HG03045 (cell line): ENCODE data around the gene RGS14.

Experiments
- ATAC-seq: cut with Tn5 transposase; IDR thresholded peaks from one replicate; pipeline ENCODE4 v1.9.1; 2021; ENCODE audit warnings: mild to moderate bottlenecking, moderate library complexity; ENCODE audit not compliant: unreplicated experiment

Gene RGS14, protein sequence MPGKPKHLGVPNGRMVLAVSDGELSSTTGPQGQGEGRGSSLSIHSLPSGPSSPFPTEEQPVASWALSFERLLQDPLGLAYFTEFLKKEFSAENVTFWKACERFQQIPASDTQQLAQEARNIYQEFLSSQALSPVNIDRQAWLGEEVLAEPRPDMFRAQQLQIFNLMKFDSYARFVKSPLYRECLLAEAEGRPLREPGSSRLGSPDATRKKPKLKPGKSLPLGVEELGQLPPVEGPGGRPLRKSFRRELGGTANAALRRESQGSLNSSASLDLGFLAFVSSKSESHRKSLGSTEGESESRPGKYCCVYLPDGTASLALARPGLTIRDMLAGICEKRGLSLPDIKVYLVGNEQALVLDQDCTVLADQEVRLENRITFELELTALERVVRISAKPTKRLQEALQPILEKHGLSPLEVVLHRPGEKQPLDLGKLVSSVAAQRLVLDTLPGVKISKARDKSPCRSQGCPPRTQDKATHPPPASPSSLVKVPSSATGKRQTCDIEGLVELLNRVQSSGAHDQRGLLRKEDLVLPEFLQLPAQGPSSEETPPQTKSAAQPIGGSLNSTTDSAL

DNA sequence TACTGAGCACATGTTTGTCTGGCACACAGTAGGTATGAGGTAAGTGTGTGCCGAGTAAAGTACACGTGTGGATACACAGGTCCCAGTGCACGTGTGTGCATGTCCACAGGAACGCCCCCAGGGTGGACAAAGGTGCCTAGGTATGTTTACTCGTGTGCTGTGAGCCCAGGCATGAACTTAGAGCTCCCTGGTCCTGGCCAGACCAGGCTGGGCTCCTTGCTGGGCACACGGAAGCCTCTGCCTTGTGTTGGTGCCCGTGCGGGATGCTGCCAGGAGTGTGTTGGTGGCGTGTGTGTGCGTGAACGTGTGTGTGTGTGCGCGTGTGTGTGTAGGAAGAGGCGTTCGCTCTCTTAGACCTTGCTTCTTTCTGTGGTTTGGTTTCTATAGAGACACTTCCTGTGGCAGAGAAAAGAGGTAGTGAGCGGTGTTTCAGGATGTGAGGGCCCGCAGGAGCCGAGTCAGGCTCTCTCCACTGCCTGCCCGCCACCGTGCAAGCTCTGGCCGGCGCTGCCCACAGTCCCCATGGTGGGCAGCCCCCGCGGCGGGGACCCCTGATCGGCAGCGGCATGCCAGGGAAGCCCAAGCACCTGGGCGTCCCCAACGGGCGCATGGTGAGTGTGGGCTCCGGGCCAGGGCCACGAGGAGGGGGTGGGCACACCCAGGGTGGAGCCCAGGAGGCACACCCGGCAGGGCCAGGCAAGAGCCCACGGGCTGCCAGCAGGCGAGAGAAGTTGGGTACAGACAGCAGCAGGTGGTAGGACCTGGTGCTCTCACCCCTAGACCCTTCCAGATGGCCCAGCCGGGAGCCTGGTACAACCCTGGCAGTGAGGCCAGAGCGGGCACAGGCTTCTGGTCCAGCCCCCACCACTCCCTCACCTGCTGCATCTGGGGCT lies at the start of gene RGS14:
Gene RGS14 (plus strand): TSS at position 466 of the 893 bp plus-strand sequence. CDS start 101 bp downstream, at position 567.
- peak; percentile 88 for ATAC-seq

DNA sequence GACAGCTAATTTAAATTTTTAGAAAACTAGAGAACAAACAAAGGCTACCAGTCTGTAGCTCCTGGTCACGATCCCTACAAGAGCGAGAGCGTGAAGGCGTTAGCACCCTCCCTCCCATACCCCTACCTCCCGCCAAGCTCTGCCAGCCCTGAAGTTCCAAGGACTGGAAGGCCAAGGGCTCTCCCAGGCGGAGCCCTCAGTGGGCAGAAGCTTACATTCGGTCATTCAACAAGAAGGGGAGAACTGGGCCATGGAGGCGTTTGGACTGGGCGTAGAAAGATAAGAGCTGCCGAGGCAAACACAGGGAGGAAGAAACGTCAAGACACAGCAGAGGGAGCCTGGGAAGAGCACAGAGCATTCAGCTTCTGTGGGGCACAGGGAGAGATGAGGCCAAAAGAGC lies 49.0 kb upstream of the RGS14 start:
- no peak for ATAC-seq

DNA sequence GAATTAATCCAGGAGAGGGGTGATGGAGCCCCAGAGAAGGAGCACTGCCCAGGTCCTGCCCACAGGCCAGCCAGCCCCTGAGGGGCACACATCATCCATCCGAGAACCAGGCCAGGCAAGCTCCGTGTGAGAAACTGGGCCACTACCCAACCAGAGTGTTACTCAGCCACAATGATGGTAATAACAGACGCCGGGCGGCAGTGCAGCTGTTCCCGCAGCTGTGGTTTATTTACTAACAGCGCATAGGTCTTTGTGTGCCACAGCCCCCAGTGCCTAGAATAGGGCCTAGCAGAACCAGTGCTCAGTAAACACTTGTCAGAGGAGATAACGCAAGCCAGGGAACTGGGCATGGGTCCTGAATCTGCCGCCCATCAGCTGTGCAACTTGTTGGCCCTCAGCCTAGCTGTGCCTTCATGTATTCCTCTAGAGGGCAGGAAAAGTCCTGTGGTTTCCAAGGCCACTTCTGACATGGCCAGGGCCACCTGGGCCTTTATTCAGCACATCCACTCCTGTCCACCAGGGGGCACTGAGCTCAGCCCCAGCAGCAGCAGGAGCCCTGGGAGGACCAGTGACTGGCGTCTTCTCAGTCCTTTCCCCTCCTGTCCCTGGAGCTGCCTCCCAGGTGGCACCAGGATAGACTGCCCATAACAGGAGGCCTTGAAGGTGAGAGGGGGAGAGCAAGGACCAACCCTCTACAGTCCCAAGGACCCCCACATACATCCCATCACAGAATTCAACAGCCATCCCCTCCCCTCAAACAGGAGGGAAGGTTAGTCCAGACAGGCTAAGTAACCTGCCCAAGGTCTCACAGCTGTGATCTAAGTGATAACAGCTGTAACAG lies 48.2 kb upstream of the RGS14 start:
- no peak for ATAC-seq

DNA sequence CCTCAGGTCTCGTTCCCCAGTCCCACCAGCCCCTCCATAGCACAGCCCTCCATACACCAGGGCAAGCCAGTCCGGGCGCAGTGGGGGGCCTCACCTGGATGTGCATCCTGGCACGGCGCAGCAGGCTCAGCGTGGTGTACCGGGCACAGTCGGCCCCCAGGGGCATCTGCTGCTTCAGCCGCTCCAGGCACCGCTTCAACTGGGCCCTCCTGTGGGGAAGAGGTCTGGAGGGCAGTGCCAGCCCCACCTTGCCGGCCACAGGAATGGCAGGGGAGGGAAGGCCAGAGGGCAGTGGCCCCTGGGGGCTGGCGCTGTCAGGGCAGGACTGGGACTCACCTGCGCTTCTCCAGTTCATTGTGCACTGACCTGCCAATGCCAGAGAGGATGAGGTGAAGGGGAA lies 47.4 kb upstream of the RGS14 start:
- no peak for ATAC-seq

DNA sequence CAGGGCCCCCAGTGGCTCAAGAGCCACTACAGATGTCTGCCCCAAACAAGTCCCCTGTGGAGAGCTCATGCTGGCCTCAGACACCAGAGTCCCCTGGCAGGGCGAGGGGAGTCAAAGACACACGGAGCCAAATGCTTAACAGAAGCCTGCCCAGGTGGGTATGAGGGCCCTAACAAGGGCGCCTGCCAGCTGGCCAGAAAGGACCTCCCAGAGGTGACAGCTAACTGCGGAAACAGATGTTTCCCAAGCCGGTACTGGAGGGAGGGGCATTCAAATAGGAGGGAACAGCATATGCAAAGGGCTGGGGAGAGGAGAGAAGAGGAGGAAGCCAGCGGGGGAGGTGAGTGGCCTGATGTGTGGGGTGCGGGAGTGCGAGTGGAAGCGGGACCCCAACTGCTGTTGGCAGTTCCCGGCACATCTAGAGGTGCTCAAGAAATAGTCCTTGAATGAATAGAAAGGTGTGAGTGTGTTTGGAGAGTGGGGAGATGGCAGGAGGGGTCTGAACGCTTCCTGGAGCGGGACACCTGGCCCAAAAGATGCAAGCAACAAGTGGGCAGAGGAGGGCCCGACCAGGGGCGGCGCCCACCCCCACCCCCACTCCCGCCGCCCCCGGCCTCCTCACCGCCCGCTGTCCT lies 46.9 kb upstream of the RGS14 start:
- no peak for ATAC-seq

DNA sequence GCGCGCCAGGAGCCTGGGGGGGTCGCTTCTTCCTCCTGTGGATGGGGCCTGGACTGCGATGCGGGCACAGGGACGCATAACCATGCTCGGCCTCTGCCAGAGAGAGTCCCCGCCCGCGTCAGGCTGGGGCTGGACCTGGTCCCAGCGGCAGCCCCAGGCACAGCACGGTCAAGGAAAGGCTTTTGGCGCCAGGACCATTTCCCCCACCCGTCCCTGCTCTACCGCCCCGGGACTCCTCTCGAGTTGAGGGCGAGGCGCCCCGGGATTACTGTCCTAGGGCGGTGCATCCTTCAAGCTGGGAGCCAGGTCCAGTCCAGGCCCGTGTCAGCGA lies 46.4 kb upstream of the RGS14 start:
- no peak for ATAC-seq

DNA sequence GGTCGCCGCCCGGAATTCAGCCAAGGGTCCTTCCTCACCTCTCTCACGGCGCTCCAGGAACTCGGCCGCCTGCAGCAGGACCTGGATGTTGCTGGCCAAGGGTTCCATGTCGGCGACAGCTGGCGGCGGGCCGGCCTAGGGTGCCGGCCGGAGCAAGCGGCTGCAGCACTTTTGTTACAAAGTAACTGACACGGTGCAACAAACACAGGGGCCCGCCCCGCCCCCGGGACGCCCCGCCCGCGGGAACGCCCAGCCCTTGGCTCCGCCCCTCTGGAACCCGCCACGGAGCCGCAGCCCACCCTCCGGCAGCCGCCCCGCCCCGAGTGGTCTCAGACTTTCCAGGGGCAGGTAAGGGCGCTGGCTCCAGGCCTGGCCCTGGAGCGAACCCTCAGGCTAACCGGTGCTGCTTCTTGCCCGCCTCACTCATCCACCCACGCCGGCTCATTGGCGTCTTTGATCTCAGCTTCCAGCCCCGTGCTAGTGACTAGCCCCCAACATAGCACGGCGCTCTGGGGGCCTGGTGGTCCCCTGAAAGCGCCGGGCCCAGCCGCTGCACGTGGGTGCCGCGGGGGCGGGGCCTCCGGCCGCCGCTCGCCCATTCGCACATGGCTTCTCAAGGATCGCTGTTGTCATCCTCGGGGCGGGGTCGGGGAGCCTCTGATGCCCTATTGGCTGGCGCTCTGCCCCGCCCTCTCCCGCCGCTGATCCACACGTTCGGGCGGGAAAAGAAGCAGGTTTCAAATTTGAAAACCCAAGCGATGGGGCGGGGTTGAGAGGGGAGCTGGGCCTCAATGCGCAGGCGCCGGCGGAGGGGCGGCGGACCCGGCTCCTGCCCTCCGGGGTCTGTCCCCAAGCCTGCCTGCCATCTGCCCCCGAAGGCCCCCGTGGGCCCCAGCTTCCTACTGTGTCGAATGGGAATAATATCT lies 45.7 kb upstream of the RGS14 start, which contains the start of gene MXD3:
Gene MXD3 (minus strand): TSS at position 176 of the 926 bp plus-strand sequence. CDS start 68 bp downstream, at position 108.
- ATAC-seq = peak; percentile 74

DNA sequence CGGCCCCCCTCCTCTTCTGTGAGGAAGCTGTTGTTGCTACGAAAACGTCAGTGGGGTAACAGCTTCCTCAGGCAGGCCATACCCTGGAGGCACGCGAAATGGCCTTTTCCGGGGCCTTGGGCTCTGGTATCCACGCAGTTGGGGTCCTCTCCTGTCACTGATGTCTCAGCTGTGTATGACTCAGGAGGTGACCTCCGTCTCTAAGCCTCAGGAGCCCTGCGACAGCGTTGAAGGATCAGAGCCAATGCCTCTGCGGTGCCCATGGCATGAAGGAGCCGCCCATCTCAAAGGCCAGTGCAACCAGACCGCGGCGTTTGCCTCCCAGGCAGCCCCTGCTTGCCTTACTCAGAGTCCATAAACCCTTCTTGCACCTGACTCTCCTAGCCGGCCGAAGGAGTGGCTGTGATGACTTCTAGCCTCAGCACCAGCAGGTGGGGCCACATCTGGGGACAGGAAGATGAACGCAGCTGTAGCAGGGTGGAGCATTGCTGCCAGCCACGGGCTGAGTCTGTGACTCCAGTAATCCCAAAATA lies 45.0 kb upstream of the RGS14 start:
- peak; percentile 22 for ATAC-seq

DNA sequence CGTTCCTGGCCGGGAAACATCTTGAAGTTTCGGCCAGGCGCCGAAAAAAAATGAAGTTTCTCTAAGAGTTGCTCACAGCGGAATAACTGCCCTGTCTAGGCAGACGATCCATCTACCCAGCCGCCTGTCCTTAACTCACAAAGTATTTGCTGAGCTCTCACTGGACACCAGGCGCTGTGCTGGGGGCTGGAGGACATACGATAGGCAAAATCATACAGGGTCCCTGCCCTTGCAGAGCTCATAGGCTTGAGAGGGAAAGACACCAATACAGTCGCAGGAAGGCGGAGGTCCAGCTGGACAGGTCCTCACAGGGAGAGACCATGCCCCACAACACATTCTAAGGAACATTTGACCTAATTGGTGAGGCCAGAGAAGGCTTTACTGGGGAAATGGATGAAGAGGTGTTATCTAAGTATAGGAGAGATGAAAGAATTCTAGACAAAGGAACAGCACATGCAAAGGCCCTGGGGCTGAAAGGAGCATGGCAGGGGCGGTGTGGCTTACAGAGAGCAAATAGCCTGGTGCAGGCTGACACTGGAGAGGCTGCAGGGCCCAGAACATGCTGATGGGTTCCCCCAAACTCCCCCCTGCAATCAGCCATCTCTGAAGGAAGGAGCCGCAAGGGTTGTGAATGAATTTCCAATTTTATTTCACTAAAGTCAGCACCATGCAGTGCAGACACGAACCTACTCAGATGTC lies 44.0 kb upstream of the RGS14 start:
- ATAC-seq = no peak

DNA sequence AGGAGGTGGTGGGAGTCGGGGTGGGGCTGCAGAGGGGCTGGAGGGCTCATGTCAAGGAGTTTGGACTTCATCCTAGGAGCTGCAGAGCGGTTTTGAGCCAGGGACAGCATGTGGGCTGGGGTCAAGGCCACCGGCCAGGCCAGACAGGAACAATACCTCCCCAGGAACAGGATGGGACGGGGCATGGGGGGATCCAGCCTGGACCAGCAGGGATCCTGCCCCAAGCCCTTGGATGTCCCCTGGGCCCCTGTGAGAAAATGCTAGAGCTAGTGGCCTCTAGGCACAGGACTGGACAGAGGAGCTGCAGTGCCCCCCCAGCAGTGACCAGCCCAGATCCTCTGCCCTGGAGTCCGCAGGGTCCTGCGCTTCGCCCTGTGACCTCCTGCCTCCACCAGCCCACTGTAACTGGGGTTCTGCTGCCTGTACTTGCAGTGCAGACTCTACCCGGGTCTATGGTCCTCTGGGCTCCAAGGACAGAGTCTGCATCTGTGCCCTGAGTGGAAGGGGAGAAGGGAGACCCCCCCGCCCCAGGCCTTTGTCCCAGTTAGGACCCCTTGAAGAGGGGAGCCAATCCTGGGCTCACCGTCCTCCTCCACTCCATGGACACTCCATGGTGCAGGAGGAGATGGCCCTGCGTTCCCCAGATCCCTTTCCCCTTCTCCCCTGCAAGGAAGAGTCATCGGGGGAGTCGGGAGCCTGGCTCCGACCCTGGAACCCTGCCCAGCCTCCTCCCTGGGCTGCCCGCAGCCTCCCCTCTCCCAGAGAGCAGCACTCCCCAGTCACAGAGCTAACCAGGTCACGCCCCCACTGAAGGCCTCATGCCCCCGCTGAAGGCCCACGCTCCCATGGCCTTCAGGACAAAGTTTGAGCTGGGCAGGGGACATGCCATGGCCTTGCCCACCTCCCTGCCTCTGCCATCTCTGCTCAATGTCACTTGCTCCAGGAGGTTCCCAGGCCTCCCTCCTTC lies 43.1 kb upstream of the RGS14 start:
- ATAC-seq = no peak

DNA sequence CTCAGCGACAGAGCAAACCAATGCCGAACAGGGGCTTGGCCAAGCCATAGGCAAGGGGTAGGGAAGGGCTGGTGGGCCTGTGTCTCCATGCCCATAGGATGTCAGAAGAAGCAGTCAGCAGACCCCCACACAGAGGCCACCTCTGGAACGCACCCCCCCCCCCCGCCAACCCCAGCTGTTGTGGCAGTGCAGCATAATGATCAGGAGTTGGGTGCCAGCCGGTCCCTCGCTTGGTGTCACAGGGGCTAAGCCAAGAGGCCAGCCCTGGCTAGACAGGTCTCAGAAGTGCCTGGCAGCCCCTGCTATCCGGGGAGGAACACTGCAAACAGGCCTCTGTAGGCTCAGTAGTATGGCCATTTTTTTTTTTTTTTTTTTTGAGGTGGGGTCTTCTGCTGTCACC lies 42.3 kb upstream of the RGS14 start:
- no peak for ATAC-seq

DNA sequence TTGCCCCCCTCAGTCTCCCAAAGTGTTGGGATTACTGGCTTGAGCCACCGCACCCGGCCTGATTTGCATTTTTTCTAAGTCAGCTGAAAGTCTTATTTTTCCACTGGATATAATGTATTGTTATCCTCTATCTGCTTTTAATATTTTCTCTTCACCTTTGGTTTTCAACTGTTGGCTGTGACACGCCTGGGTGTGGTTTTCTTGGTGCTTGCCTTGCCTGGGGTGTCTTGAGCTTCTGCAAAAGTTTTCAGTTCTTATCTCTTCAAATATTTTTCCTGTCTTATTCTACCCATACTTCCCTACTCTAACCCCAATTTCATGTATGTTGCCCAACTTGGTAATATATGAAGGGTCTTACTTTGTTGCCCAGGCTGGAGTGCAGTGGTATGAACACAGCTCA lies 41.7 kb upstream of the RGS14 start:
- no peak for ATAC-seq

DNA sequence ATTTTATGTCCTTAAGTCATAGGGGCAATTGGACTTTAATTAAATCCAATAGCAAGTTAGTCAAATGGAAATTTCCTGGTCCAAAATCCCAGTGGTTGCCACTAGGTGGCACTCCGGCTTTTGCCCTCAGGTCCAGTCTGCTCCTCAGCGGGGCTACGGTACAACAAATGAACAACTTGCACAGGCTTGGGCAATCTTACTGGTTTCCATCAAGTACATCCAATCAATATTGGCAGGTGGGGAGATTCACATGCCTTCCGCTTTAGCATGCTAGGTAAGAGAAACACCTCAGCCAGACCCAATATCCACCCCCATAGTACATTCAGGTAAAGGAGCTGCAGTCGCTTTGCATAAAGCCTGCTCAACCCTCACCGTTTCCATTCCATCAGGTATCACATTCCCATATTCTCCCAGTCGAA lies 39.8 kb upstream of the RGS14 start:
- ATAC-seq = no peak

DNA sequence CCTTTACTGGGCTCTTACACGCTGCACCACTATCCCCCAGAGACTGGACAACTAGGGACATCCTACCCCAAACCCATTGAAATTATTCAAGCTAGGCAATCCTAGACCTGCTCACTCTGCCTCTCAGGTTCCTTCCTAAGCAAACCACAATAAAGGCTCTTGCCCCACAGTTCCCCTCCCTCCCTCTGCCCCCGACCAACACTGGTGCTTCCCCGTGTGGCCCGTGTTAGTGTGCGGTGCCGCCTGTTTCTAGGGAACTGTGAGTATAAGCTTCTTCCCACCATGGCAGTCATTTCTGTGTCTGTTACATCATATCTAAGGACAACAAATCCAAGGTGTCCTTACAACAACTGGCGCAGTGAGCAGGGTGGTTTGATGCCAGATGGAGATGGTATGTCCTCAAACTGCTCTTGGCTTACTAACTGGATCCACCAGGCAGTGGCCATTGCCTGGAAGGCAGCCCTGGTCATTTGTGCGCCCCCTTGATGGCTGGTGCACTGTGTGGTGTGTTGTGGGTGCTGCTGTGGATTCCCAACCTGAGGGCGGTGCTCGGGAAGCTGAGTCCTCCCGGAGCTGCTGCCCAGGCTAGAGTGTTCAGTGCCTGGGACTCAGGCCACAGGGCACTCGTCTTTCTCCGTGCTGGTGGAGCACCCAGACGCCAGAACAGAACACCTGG lies 37.7 kb upstream of the RGS14 start:
- ATAC-seq = no peak

DNA sequence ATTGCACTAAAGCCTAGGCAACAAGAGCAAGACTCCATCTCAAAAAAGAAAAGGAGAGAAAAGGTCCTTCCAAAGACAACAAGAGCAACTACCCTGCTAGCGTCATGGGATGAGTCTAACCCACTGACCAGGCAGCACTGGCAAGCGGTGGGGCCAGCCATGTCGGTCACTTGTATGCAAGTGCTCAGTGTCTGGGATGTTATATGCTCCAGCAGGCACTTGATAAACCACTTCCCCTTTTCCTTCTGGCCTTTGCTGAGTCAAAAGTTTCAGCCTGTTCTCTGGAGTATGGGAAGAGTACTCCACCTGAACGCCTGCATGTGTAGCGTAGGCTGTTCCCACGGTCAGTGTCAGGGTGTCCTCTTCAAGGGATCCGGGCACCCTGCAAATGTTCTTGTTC lies 36.8 kb upstream of the RGS14 start:
- ATAC-seq = no peak

DNA sequence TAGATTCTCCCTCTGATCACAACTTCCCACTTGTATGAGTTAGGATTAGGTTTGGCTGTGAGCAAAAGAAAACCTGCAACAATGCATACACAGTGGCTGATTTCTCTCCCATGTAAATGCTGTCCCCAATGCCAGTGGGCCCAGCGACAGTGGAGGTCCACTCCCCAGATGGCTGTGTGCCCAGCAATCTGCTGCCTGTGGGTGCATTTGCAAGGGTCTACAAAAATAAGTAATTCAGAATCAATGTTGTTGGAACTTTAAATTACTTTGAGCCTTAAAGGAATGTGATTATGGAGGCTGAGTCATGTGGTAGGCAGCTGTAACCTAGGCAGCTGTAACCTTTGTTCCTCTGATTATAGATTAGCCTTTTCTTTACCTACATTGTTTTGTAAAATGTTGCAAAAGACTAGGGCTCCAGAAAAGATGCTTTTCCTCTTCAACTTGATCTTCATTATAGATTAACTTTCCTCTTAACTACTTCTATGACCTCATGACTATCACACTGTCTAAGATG lies 31.8 kb upstream of the RGS14 start:
- no peak for ATAC-seq
